GM21825 (cell line): ENCODE results near the gene NINL.
"Not testable (repeated sequence)": the region's sequence is repeated elsewhere in the genome, so short reads cannot be mapped to it uniquely, and the experiment has no call there.

Experiments
- ATAC-seq: cut with Tn5 transposase; IDR thresholded peaks from one replicate; pipeline ENCODE4 v1.9.1; 2021; ENCODE audit warnings: mild to moderate bottlenecking, moderate library complexity; ENCODE audit not compliant: unreplicated experiment

Gene NINL

GRCh38 chr20:25552977-25553376 is 32.4 kb downstream of the NINL start:
- ATAC-seq, result no peak

- ATAC-seq, result no peak
Measured at GRCh38 chr20:25551413-25552215, 33.7 kb downstream of the NINL start.

GRCh38 chr20:25550645-25551337 is 34.5 kb downstream of the NINL start:
- not testable (repeated sequence) for ATAC-seq

GRCh38 chr20:25549843-25550477 is 35.4 kb downstream of the NINL start:
- no peak for ATAC-seq

DNA sequence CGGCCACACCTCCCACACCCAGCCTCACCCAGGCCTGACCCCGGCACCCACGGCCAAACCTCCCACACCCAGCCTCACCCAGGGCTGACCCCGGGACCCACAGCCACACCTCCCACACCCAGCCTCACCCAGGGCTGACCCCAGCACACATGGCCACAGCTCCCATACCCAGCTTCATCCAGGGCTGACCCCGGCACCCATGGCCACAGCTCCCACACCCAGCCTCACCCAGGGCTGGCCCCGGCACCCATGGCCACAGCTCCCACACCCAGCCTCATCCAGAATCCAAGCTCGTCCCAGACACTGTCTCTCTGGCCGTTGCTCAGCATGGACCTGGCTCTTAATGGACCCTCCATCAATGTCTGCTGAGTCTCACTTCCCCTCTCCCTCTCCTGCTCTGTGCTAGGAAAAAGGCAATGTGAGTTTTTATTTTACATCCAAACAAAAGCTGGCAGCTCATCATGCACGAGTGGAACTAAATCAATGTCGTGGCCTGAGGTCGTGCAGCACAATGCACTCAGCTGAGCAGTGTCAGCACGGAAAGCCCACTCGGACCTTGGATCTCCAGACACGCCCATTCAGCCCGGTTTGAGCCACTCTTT is 36.1 kb downstream of the NINL start:
- ATAC-seq, result no peak

- no peak for ATAC-seq
Measured at GRCh38 chr20:25548613-25549086, 36.7 kb downstream of the NINL start.

DNA sequence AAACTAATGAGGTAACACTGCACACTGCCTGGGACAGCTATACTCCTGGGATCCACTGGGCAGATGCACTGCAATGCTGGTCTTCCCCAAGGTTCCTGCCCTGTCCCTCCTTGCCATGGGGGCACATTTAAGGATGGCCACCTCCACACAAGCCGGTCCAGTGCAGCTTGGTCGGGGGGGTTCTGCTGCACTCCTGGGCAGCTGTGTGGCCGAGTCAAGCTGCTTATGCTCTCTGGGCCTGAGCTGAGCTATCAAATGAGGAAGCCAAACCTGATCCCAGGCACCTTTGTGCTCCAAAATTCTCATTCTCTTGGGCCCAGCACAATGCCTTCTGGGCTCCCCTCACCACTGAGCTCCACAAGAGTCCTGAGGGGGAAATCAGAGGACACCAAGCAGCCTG is 37.3 kb downstream of the NINL start:
- no peak for ATAC-seq

GRCh38 chr20:25547063-25547462 is 38.3 kb downstream of the NINL start:
- ATAC-seq, result no peak

DNA sequence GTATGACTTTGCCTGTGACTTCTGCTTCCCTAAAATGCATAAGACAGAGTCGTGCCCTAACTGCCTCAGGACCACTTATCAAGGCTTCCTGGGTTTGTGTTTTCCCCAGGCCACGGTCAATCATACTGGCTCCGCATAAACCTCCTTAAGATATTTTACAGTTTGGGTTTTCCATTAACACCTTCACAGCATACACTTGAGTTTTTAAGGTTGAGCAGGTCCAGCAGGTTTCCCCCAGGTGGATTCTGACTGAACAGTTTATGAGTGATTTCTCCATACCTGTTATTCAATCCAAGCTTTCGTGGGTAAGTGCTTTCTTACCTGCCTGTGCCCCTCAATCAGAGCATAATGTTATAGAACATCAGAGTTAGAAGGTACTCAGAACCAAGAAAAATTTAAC is 39.3 kb downstream of the NINL start:
- no peak for ATAC-seq

GRCh38 chr20:25545171-25545570 is 40.2 kb downstream of the NINL start:
- no peak for ATAC-seq

DNA sequence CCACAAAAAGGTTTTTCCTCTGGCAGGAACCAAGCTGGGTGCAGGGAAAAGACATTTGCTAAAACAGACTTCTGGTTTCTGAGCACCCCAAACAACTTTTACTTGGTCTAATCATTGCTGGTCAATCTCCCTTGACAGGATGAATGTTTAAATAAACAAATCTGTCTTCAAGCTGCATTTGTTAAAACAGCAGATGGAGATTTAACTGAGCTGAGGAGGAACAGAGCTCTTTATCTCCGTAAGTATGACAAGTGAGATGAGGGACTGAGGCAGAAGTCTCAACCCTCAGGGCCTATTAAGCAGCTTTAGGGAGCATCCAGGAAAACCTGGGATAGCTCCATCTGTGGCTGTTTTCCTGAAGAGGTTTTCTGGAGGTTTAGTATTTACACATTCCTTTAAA is 40.6 kb downstream of the NINL start:
- no peak for ATAC-seq

GRCh38 chr20:25544311-25544710 is 41.0 kb downstream of the NINL start:
- no peak for ATAC-seq

- ATAC-seq, result no peak
Measured at GRCh38 chr20:25543068-25543467, 42.3 kb downstream of the NINL start.

GRCh38 chr20:25541676-25542075 is 43.7 kb downstream of the NINL start:
- ATAC-seq, result no peak

GRCh38 chr20:25539742-25540672 is 45.3 kb downstream of the NINL start:
- no peak for ATAC-seq

DNA sequence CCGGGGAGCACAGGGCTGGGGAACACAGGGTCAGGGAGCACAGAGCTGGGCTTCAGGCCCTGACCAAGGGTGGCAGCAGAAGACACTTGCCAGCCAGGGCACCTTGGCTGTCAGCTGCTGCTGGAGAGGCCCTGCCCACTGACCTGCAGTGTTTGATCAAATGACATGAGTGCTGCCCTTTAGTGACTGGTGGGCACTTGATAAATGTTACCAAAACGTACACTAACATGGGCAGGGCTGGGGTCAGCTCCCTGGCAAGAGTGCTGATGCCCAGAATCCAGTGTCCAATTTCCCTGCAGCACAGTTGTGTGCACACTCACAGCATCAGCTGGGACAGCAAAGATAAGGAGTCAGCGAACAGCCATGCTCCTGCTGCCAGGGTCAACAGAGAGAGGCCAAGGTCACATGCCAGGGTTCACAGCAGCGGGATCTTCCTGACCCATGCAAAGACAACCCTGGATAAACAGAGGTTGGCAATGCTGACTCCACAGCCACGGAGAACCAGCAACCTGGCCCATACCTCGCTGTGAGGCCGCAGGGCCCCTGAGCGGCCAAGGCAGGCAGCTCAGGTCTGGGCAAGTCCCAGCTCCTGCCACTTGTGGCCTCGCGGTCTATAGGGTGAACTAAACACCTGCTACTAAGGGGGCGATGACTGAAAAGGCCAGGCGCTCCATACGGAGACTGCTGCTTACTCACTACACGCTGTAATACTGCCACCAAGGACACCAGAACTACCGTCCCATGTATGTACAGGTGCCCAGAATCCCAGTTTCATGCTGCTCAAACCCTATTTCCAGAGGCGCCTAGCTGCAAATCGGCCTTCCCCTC is 46.3 kb downstream of the NINL start:
- ATAC-seq, result no peak

- ATAC-seq, result no peak
Measured at GRCh38 chr20:25537890-25538289, 47.4 kb downstream of the NINL start.

GRCh38 chr20:25535762-25536161 is 49.6 kb downstream of the NINL start:
- no peak for ATAC-seq

DNA sequence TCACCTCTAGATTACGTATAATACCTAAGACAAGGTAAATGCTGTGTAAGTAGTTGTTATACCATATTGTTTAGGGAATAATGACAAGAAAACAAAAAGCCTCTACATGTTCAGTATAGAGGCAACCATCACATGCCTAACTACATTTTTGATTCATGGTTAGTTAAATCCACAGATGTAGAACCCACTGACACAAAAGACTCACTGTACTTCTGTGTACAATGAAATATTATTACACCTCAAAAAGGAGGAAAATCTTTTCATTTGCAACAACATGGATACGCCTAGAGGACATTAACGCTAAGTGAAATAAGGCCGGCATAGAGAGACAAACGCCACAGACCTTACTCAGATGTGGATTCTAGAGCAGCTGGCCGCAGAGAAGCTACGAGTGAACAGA is 50.5 kb downstream of the NINL start:
- ATAC-seq, result no peak
